KOPT-K1 (cell line): Measurements from ENCODE around the gene TPPP3.

Experiments
- H3K27ac ChIP-seq: fragments of 200-600 bp; sonication (generic); 2 replicates; pipeline ENCODE4 v1.5.1; 2016; ENCODE audit warnings: antibody characterized with exemption, mild to moderate bottlenecking, low read depth, low read length; ENCODE audit not compliant: poor library complexity, severe bottlenecking
- H3K36me3 ChIP-seq: fragments of 200-600 bp; sonication (generic); 2 replicates; pipeline ENCODE4 v1.5.1; 2017; ENCODE audit warnings: antibody characterized with exemption, mild to moderate bottlenecking, low read length, moderate library complexity; ENCODE audit not compliant: insufficient read depth
- H3K9me3 ChIP-seq: fragments of 200-600 bp; sonication (generic); 2 replicates; pipeline ENCODE4 v1.5.1; 2017; ENCODE audit warnings: antibody characterized with exemption, low read length, mild to moderate bottlenecking; ENCODE audit not compliant: insufficient read depth, poor library complexity, severe bottlenecking

Gene TPPP3

GRCh38 chr16:67430504-67430976, 37.2 kb upstream of the TPPP3 start:
- Histone ChIP-seq H3K27ac (no peak overlapping the region), H3K36me3 (no peaks in the 10 kb centered on the region), H3K9me3 (no peaks in the 10 kb centered on the region)

GRCh38 chr16:67429799-67430503, 36.7 kb upstream of the TPPP3 start:
- H3K36me3 ChIP-seq: no peaks in the 10 kb centered on the region
- H3K27ac ChIP-seq: no peak overlapping the region
- no peaks in the 10 kb centered on the region for H3K9me3 ChIP-seq

- Histone ChIP-seq H3K9me3 (no peaks in the 10 kb centered on the region), H3K36me3 (no peaks in the 10 kb centered on the region), H3K27ac (no peak overlapping the region)
Measured at GRCh38 chr16:67429053-67429798, 35.9 kb upstream of the TPPP3 start.

GRCh38 chr16:67428146-67428731, 34.9 kb upstream of the TPPP3 start:
- Histone ChIP-seq H3K27ac (no peak overlapping the region), H3K36me3 (no peaks in the 10 kb centered on the region), H3K9me3 (no peaks in the 10 kb centered on the region)

- Histone ChIP-seq H3K27ac (no peak overlapping the region), H3K9me3 (no peaks in the 10 kb centered on the region), H3K36me3 (no peaks in the 10 kb centered on the region)
Measured at GRCh38 chr16:67426950-67427349, 33.7 kb upstream of the TPPP3 start.

- H3K9me3 ChIP-seq: no peaks in the 10 kb centered on the region
- no peaks in the 10 kb centered on the region for H3K36me3 ChIP-seq
- H3K27ac ChIP-seq: no peak overlapping the region
Measured at GRCh38 chr16:67426022-67426421, 32.7 kb upstream of the TPPP3 start.

- H3K27ac ChIP-seq: no peak overlapping the region
- H3K9me3 ChIP-seq: no peaks in the 10 kb centered on the region
- no peaks in the 10 kb centered on the region for H3K36me3 ChIP-seq
Measured at GRCh38 chr16:67425580-67425979, 32.3 kb upstream of the TPPP3 start.

GRCh38 chr16:67425061-67425460, 31.8 kb upstream of the TPPP3 start:
- Histone ChIP-seq H3K36me3 (no peaks in the 10 kb centered on the region), H3K27ac (no peak overlapping the region), H3K9me3 (no peaks in the 10 kb centered on the region)

- Histone ChIP-seq H3K27ac (no peak overlapping the region), H3K9me3 (no peaks in the 10 kb centered on the region), H3K36me3 (no peaks in the 10 kb centered on the region)
Measured at GRCh38 chr16:67424261-67424615, 30.9 kb upstream of the TPPP3 start.

- Histone ChIP-seq H3K9me3 (no peaks in the 10 kb centered on the region), H3K27ac (no peak overlapping the region), H3K36me3 (no peaks in the 10 kb centered on the region)
Measured at GRCh38 chr16:67423611-67424260, 30.4 kb upstream of the TPPP3 start.

- no peak overlapping the region for H3K27ac ChIP-seq
- no peaks in the 10 kb centered on the region for H3K36me3 ChIP-seq
- no peaks in the 10 kb centered on the region for H3K9me3 ChIP-seq
Measured at GRCh38 chr16:67423015-67423414, 29.7 kb upstream of the TPPP3 start.

GRCh38 chr16:67421030-67421429, 27.7 kb upstream of the TPPP3 start:
- Histone ChIP-seq H3K9me3 (no peaks in the 10 kb centered on the region), H3K27ac (no peak overlapping the region), H3K36me3 (no peaks in the 10 kb centered on the region)

GRCh38 chr16:67419931-67420330, 26.6 kb upstream of the TPPP3 start:
- Histone ChIP-seq H3K36me3 (no peaks in the 10 kb centered on the region), H3K27ac (no peak overlapping the region), H3K9me3 (no peaks in the 10 kb centered on the region)

- Histone ChIP-seq H3K36me3 (no peaks in the 10 kb centered on the region), H3K27ac (no peak overlapping the region), H3K9me3 (no peaks in the 10 kb centered on the region)
Measured at GRCh38 chr16:67419502-67419901, 26.2 kb upstream of the TPPP3 start.

GRCh38 chr16:67417333-67418061, 24.2 kb upstream of the TPPP3 start:
- Histone ChIP-seq H3K27ac (no peak overlapping the region), H3K9me3 (no peaks in the 10 kb centered on the region), H3K36me3 (no peaks in the 10 kb centered on the region)
